ENCODE results near the gene UBALD1. TPM values are rescaled to one million over a fixed set of nuclear protein-coding genes. Genes with fewer than 3 reads are reported as not detected.
"Not testable (repeated sequence)": the region's sequence is repeated elsewhere in the genome, so short reads cannot be mapped to it uniquely, and the experiment has no call there.

UBALD1 gene
- total RNA-seq, 4 donors from 2014 or later = 9.3 to 21.4 (median 10.9) TPM

- H3K27me3 ChIP-seq = no peaks in the 10 kb centered on the region
- TF ChIP-seq POLR2A (IDR thresholded peaks at IDR 0.05) (no peak), CTCF (IDR thresholded peaks at IDR 0.05) (no peak)
- H3K4me1 ChIP-seq = peaks cover 29 to 35% of the 10 kb centered on the region in 2 donors
- H3K4me3 ChIP-seq (replicated peaks in 1 of 3) = no peak overlapping the region
- DNase-seq = no peak
- peaks cover 11 to 17% of the 10 kb centered on the region in 2 donors for H3K36me3 ChIP-seq
- WGBS, 2 donors = 97 to 98% methylated on average over 13 of the region's 13 CpGs
- H3K9me3 ChIP-seq = no peaks in the 10 kb centered on the region
- intact Hi-C loops (cut with DNase I) = no loop called here
- H3K27ac ChIP-seq = no peak overlapping the region
Measured at GRCh38 chr16:4651827-4652226, 37.1 kb upstream of the UBALD1 start.

GRCh38 chr16:4650443-4651074 lies 35.9 kb upstream of the UBALD1 start:
- H3K4me3 ChIP-seq (replicated peaks in 1 of 3); H3K27ac ChIP-seq; H3K27me3 ChIP-seq; intact Hi-C loops (cut with DNase I); H3K9me3 ChIP-seq: not testable (repeated sequence)
- 87 to 90% methylated on average over 14 to 15 of the region's 15 CpGs for WGBS, 2 donors
- H3K36me3 ChIP-seq = peaks cover 2 to 12% of the 10 kb centered on the region in 2 donors
- TF ChIP-seq CTCF (IDR thresholded peaks at IDR 0.05) = peak; percentile 23 to 50 (median 33)
- peak; percentile 32 for DNase-seq
- H3K4me1 ChIP-seq = peaks cover 28 to 30% of the 10 kb centered on the region in 2 donors

GRCh38 chr16:4649744-4650442 lies 35.2 kb upstream of the UBALD1 start:
- Histone ChIP-seq H3K4me3 (replicated peaks in 1 of 3) (no peak overlapping the region), H3K27ac (no peak overlapping the region)
- intact Hi-C loops (cut with DNase I) = no loop called here

GRCh38 chr16:4648917-4649316 lies 34.2 kb upstream of the UBALD1 start:
- Histone ChIP-seq H3K4me1 (peaks cover 14 to 16% of the 10 kb centered on the region in 2 donors), H3K27ac (no peak overlapping the region), H3K27me3 (no peaks in the 10 kb centered on the region), H3K9me3 (no peaks in the 10 kb centered on the region), H3K4me3 (replicated peaks in 1 of 3) (no peak overlapping the region), H3K36me3 (peaks cover 0 to 12% of the 10 kb centered on the region in 2 donors)
- no peak for DNase-seq
- TF ChIP-seq CTCF (IDR thresholded peaks at IDR 0.05) (no peak), POLR2A (IDR thresholded peaks at IDR 0.05) (no peak)
- intact Hi-C loops (cut with DNase I) = no loop called here
- WGBS, 2 donors = 95 to 100% methylated on average over 7 to 12 of the region's 13 CpGs

More at GRCh38 chr16:4649744-4650442, 35.2 kb upstream of the UBALD1 start:
- Histone ChIP-seq H3K27me3 (no peaks in the 10 kb centered on the region), H3K36me3 (peaks cover 0 to 12% of the 10 kb centered on the region in 2 donors), H3K4me1 (peaks cover 22 to 24% of the 10 kb centered on the region in 2 donors), H3K9me3 (no peaks in the 10 kb centered on the region)
- TF ChIP-seq POLR2A (IDR thresholded peaks at IDR 0.05) = no peak
- TF ChIP-seq CTCF (IDR thresholded peaks at IDR 0.05) = no peak
- DNase-seq = no peak
- 95 to 96% methylated on average over 22 of the region's 25 CpGs for WGBS, 2 donors

- no peak overlapping the region for H3K4me3 ChIP-seq (replicated peaks in 1 of 3)
- TF ChIP-seq CTCF (IDR thresholded peaks at IDR 0.05) (no peak), POLR2A (IDR thresholded peaks at IDR 0.05) (no peak)
- H3K27ac ChIP-seq = no peak overlapping the region
- intact Hi-C loops (cut with DNase I) = no loop called here
- 93 to 97% methylated on average over 6 to 7 of the region's 8 CpGs for WGBS, 2 donors
- no peaks in the 10 kb centered on the region for H3K27me3 ChIP-seq
- no peaks in the 10 kb centered on the region for H3K9me3 ChIP-seq
- DNase-seq = no peak
- peaks cover 4 to 8% of the 10 kb centered on the region in 2 donors for H3K4me1 ChIP-seq
- H3K36me3 ChIP-seq = peaks cover 0 to 9% of the 10 kb centered on the region in 2 donors
Measured at GRCh38 chr16:4647644-4647980, 32.9 kb upstream of the UBALD1 start.

Data from thyroid gland (tissue), 4 donors.